ENCODE measurements around the gene STK10. TPM values are rescaled to one million over a fixed set of nuclear protein-coding genes. Genes with fewer than 3 reads are reported as not detected.

The STK10 gene
- total and polyA plus RNA-seq, 3 donors from 2014 or later, result 48.8 to 148 (median 142) TPM

GRCh38 chr5:172089298-172090117 lies 98.5 kb downstream of the STK10 start:
- TF ChIP-seq POLR2A (IDR thresholded peaks at IDR 0.05) (no peak), CTCF (IDR thresholded peaks at IDR 0.05) (no peak)
- no peak overlapping the region for H3K4me3 ChIP-seq
- intact Hi-C loops (cut with DNase I; ENCODE audit: low total_unique reads), result no loop called here
- 88 to 94% methylated on average over 7 of the region's 7 CpGs for WGBS, 2 donors
- H3K27me3 ChIP-seq, result no peaks in the 10 kb centered on the region
- no peaks in the 10 kb centered on the region for H3K36me3 ChIP-seq (ENCODE audit: low read depth, missing control alignments)
- no peak overlapping the region for H3K27ac ChIP-seq
- no peaks in the 10 kb centered on the region for H3K9me3 ChIP-seq
- peaks cover 5% of the 10 kb centered on the region for H3K4me1 ChIP-seq
- no peak for DNase-seq

GRCh38 chr5:172088801-172089200 lies 99.2 kb downstream of the STK10 start:
- Histone ChIP-seq H3K4me3 (no peak overlapping the region), H3K27ac (no peak overlapping the region), H3K9me3 (no peaks in the 10 kb centered on the region), H3K27me3 (no peaks in the 10 kb centered on the region), H3K36me3 (ENCODE audit: low read depth, missing control alignments) (no peaks in the 10 kb centered on the region), H3K4me1 (peaks cover 2% of the 10 kb centered on the region)
- TF ChIP-seq CTCF (IDR thresholded peaks at IDR 0.05), result no peak
- TF ChIP-seq POLR2A (IDR thresholded peaks at IDR 0.05), result no peak
- intact Hi-C loops (cut with DNase I; ENCODE audit: low total_unique reads), result no loop called here
- WGBS, 2 donors, result 96 to 97% methylated on average over 2 of the region's 2 CpGs
- no peak for DNase-seq

GRCh38 chr5:172086194-172086975 lies 101.6 kb downstream of the STK10 start:
- no peak for DNase-seq
- 80 to 89% methylated on average over 8 to 14 of the region's 14 CpGs for WGBS, 2 donors
- intact Hi-C loops (cut with DNase I; ENCODE audit: low total_unique reads), result no loop called here

DNA sequence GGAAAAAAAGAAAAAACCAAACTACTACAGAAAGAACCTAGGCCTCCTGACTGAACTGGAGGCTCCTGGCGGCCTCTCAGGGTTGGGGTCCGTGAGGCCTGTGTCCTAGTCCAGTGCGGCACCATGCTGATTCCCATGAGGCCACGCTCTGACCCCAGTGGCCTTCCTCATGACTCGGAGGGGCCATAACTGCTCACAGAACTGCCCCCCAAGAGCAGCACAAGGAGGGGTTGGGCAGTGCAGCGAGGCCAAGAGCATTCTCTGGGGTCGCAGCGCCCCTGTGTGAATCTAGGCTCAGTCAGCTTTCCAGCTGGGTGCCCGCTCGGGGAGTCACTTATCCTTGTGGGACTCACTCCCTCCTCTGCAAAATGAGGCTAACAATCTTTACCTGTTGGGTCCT lies 102.3 kb downstream of the STK10 start:
- DNase-seq, result no peak
- Histone ChIP-seq H3K4me1 (no peaks in the 10 kb centered on the region), H3K27ac (no peak overlapping the region), H3K27me3 (no peaks in the 10 kb centered on the region), H3K4me3 (no peak overlapping the region), H3K9me3 (no peaks in the 10 kb centered on the region), H3K36me3 (ENCODE audit: low read depth, missing control alignments) (no peaks in the 10 kb centered on the region)
- TF ChIP-seq POLR2A (IDR thresholded peaks at IDR 0.05) (no peak), CTCF (IDR thresholded peaks at IDR 0.05) (no peak)
- intact Hi-C loops (cut with DNase I; ENCODE audit: low total_unique reads), result no loop called here
- WGBS, 2 donors, result 94 to 97% methylated on average over 10 of the region's 10 CpGs

More at GRCh38 chr5:172086194-172086975, 101.6 kb downstream of the STK10 start:
- H3K4me1 ChIP-seq, result no peaks in the 10 kb centered on the region
- H3K27ac ChIP-seq, result no peak overlapping the region
- H3K36me3 ChIP-seq (ENCODE audit: low read depth, missing control alignments), result no peaks in the 10 kb centered on the region
- no peaks in the 10 kb centered on the region for H3K9me3 ChIP-seq
- no peak overlapping the region for H3K4me3 ChIP-seq
- H3K27me3 ChIP-seq, result no peaks in the 10 kb centered on the region
- TF ChIP-seq POLR2A (IDR thresholded peaks at IDR 0.05), result no peak

- H3K27me3 ChIP-seq, result no peaks in the 10 kb centered on the region
- no peaks in the 10 kb centered on the region for H3K36me3 ChIP-seq (ENCODE audit: low read depth, missing control alignments)
- H3K9me3 ChIP-seq, result no peaks in the 10 kb centered on the region
- WGBS, 2 donors, result 93 to 97% methylated on average over 12 to 14 of the region's 14 CpGs
- no peak overlapping the region for H3K4me3 ChIP-seq
- TF ChIP-seq CTCF (IDR thresholded peaks at IDR 0.05) (no peak), POLR2A (IDR thresholded peaks at IDR 0.05) (no peak)
- H3K4me1 ChIP-seq, result peaks cover 10% of the 10 kb centered on the region
- no peak overlapping the region for H3K27ac ChIP-seq
- DNase-seq, result no peak
- intact Hi-C loops (cut with DNase I; ENCODE audit: low total_unique reads), result no loop called here
These were observed 105.8 kb downstream of the STK10 start for GRCh38 chr5:172082180-172082579.
